ENCODE results near the gene RBM48.

DNA sequence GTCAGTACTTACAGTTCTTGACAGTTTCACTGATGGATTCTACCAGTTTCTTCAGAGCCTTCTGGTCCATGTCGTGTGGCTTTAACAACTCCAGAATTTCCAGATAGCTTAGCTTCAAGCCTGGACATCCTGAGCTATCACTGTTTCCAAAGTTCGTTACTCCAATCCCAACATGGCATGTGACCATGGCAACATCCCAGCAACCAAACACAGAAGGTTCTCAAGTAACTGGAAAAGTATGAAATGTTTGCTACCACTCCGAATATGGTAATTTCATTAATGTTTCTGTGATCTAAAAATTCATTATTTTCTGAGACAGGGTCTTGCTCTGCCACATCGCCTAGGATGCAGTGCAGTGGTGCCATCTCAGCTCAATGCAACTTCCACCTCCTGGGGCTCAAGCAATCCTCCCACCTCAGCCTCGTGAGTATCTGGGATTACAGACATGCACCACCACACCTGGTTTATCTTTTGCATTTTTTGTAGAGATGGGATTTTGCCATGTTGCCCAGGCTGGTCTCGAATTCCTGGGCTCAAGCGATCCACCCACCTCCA is 29.3 kb downstream of the RBM48 start:
- no peak for TF ChIP-seq ZBTB33 (IDR thresholded peaks at IDR 0.05; ENCODE audit: extremely low read depth, insufficient replicate concordance, low read length)
- no peak for TF ChIP-seq JUND (IDR thresholded peaks at IDR 0.05)
- TF ChIP-seq TCF7L2 (IDR thresholded peaks at IDR 0.05; ENCODE audit: borderline replicate concordance, extremely low read depth, insufficient read depth, insufficient read length) = no peak
- no peak for TF ChIP-seq CTCF (IDR thresholded peaks at IDR 0.05 in 2 of 3, conservative IDR thresholded peaks at IDR 0.05 in 1 of 3; ENCODE audit: borderline replicate concordance in 1 of 3, insufficient read depth in 1 of 3, low read depth in 2 of 3, low read length in 2 of 3)
- TF ChIP-seq ZNF274 (IDR thresholded peaks at IDR 0.05; ENCODE audit: low read depth, low read length) = no peak
- no peak for TF ChIP-seq CEBPB (IDR thresholded peaks at IDR 0.05; ENCODE audit: low read depth)
- TF ChIP-seq POLR2A (IDR thresholded peaks at IDR 0.05; ENCODE audit: borderline replicate concordance, extremely low read depth, insufficient read depth, insufficient read length) = no peak
- TF ChIP-seq POLR2AphosphoS5 (IDR thresholded peaks at IDR 0.05; ENCODE audit: low read depth, low read length) = no peak
- no peak for TF ChIP-seq SP1 (IDR thresholded peaks at IDR 0.05; ENCODE audit: low read depth)
- TF ChIP-seq RAD21 (IDR thresholded peaks at IDR 0.05; ENCODE audit: low read depth) = no peak
- no peak for TF ChIP-seq YY1 (IDR thresholded peaks at IDR 0.05; ENCODE audit: extremely low read depth, insufficient replicate concordance, low read depth, low read length)

Measured in HCT116 (cell line).